Esophagus squamous epithelium (tissue), 5 donors: Measurements from ENCODE around the gene RFC4. TPM values are rescaled to one million over a fixed set of nuclear protein-coding genes. Genes with fewer than 3 reads are reported as not detected.

Source experiments
- DNase-seq: peaks from one replicate; lab custom pipeline; 2025; lab: John Stamatoyannopoulos, UW
- H3K27ac ChIP-seq, 4 donors: fragments of 200-600 bp; sonication (generic); one replicate each; pipeline ENCODE4 v1.5.1; 2016 to 2019; ENCODE audit warnings: mild to moderate bottlenecking in 1 of 4
- H3K27me3 ChIP-seq, 4 donors: fragments of 200-600 bp; sonication (generic); 1 replicate in 3 of 4; 2 replicates in 1 of 4; pipeline versions ENCODE4 v1.5.1 to v1.6.0; 2017 to 2021; ENCODE audit warnings: antibody characterized with exemption in 1 of 4
- H3K36me3 ChIP-seq, 3 donors: fragments of 200-600 bp; sonication (generic); one replicate each; pipeline ENCODE4 v1.5.1; 2016 to 2019
- H3K4me1 ChIP-seq, 3 donors: fragments of 200-600 bp; sonication (generic); one replicate each; pipeline ENCODE4 v1.5.1; 2017 to 2019
- H3K4me3 ChIP-seq, 4 donors: fragments of 200-600 bp; sonication (generic); 1 replicate in 3 of 4; 2 replicates in 1 of 4; pipeline ENCODE4 v1.5.1; 2016 to 2019; ENCODE audit warnings: mild to moderate bottlenecking in 2 of 4, moderate library complexity in 1 of 4
- H3K9me3 ChIP-seq, 3 donors: fragments of 200-600 bp; sonication (generic); one replicate each; pipeline ENCODE4 v1.5.1; 2016 to 2019
- CTCF ChIP-seq, 6 experiments: fragments of 450-650 bp in 4 of 6; fragments of 200-600 bp in 2 of 6; sonication (generic) in 2 of 6; IDR thresholded peaks; one replicate each; pipeline ENCODE4 v1.5.1; 2016 to 2019; ENCODE audit warnings: antibody characterized with exemption in 6 of 6, mild to moderate bottlenecking in 4 of 6, moderate library complexity in 4 of 6
- POLR2A ChIP-seq, 4 donors: fragments of 450-650 bp; IDR thresholded peaks; one replicate each; pipeline ENCODE4 v1.6.1; 2017; ENCODE audit warnings: antibody characterized with exemption in 4 of 4, mild to moderate bottlenecking in 4 of 4, moderate library complexity in 3 of 4
- WGBS, 2 donors: methylation state at CpG; one replicate each; pipeline ENCODE4 v1.1.5; 2018; 5-methylcytosine and 5-hydroxymethylcytosine counted together
- intact Hi-C: fragments of 100-400 bp; cut with DNase I; formaldehyde crosslinking; loops from one replicate; pipeline ENCODE4 v1.15.0; 2022
- total RNA-seq, 4 donors: library from RNA; depleted of rRNA; stranded (reverse); fragments of >200 nt; gene quantifications; one replicate each; pipeline ENCODE4 v1.1.0, GENCODE V29; 2016
- donor health status: DM: yes; HTN: yes; CAD: no.

The RFC4 gene
- total RNA-seq, 4 donors from 2014 or later: 6.6 to 23.5 (median 15.9) TPM

GRCh38 chr3:186783058-186783730 lies 23.1 kb downstream of the RFC4 start, which contains the start of gene EIF4A2:
EIF4A2 (plus strand) TSS chr3:186783577; CDS start chr3:186783611, 34 bp downstream.
- 0% methylated on average over 6 to 15 of the region's 60 CpGs for WGBS, 2 donors
- Histone ChIP-seq H3K9me3 (no peaks in the 10 kb centered on the region), H3K36me3 (peaks cover 0 to 41% (median 27%) of the 10 kb centered on the region in 3 donors), H3K4me3 (peak within 1 kb of the TSS; percentile 77 to 98 (median 90)), H3K4me1 (peaks cover 22 to 49% (median 33%) of the 10 kb centered on the region in 3 donors), H3K27me3 (no peaks in the 10 kb centered on the region), H3K27ac (peak within 1 kb of the TSS; percentile 97 to 100 (median 98))
- intact Hi-C loops: no loop called here
- peak in 3 of 4 donors; percentile 61 to 97 (median 68) for TF ChIP-seq POLR2A (IDR thresholded peaks at IDR 0.05)
- TF ChIP-seq CTCF (IDR thresholded peaks at IDR 0.05): peak in 3 of 6 experiments; percentile 3 to 31 (median 23)
- DNase-seq: peak; percentile 57

- intact Hi-C loops: no loop called here
- Histone ChIP-seq H3K27me3 (no peaks in the 10 kb centered on the region), H3K36me3 (peaks cover 0 to 35% (median 27%) of the 10 kb centered on the region in 3 donors), H3K9me3 (no peaks in the 10 kb centered on the region), H3K4me3 (peak overlapping the region; percentile 77 to 98 (median 90)), H3K4me1 (peaks cover 22 to 43% (median 28%) of the 10 kb centered on the region in 3 donors), H3K27ac (peak overlapping the region; percentile 97 to 100 (median 98))
- no peak for DNase-seq
- TF ChIP-seq CTCF (IDR thresholded peaks at IDR 0.05) (no peak), POLR2A (IDR thresholded peaks at IDR 0.05) (no peak)
- WGBS, 2 donors: 4% methylated on average over 17 to 20 of the region's 21 CpGs
Observed at GRCh38 chr3:186782542-186783057, 23.7 kb downstream of the RFC4 start.

GRCh38 chr3:186779204-186779603 lies 27.1 kb downstream of the RFC4 start:
- no peak for TF ChIP-seq POLR2A (IDR thresholded peaks at IDR 0.05)
- TF ChIP-seq CTCF (IDR thresholded peaks at IDR 0.05): no peak
- peaks cover 0 to 12% (median 0%) of the 10 kb centered on the region in 3 donors for H3K4me1 ChIP-seq
- no peak for DNase-seq
- WGBS, 2 donors: 92 to 94% methylated on average over 5 of the region's 5 CpGs
- H3K27ac ChIP-seq: no peak overlapping the region
- H3K9me3 ChIP-seq: no peaks in the 10 kb centered on the region
- H3K27me3 ChIP-seq: no peaks in the 10 kb centered on the region
- intact Hi-C loops: no loop called here
- no peak overlapping the region for H3K4me3 ChIP-seq
- H3K36me3 ChIP-seq: peaks cover 0 to 2% (median 0%) of the 10 kb centered on the region in 3 donors

- no peak for DNase-seq
- Histone ChIP-seq H3K36me3 (no peaks in the 10 kb centered on the region), H3K4me3 (no peak overlapping the region), H3K27me3 (peaks cover 0 to 9% (median 0%) of the 10 kb centered on the region in 4 donors), H3K27ac (no peak overlapping the region), H3K4me1 (peaks cover 0 to 15% (median 4%) of the 10 kb centered on the region in 3 donors), H3K9me3 (no peaks in the 10 kb centered on the region)
- intact Hi-C loops: no loop called here
- 67 to 73% methylated on average over 7 of the region's 8 CpGs for WGBS, 2 donors
- no peak for TF ChIP-seq POLR2A (IDR thresholded peaks at IDR 0.05)
Observed at GRCh38 chr3:186775999-186776398, 30.3 kb downstream of the RFC4 start.

- Histone ChIP-seq H3K4me3 (peak overlapping the region; percentile 22 to 68 (median 48)), H3K36me3 (no peaks in the 10 kb centered on the region), H3K27me3 (peaks cover 0 to 9% (median 0%) of the 10 kb centered on the region in 4 donors), H3K9me3 (no peaks in the 10 kb centered on the region), H3K4me1 (peaks cover 0 to 15% (median 4%) of the 10 kb centered on the region in 3 donors), H3K27ac (peak overlapping the region in 3 of 4 donors; percentile 48 to 66 (median 59))
- 9 to 17% methylated on average over 16 to 19 of the region's 28 CpGs for WGBS, 2 donors
- intact Hi-C loops: no loop called here
- DNase-seq: peak; percentile 38
- TF ChIP-seq CTCF (IDR thresholded peaks at IDR 0.05) (no peak), POLR2A (IDR thresholded peaks at IDR 0.05) (peak in 1 of 4 donors; percentile 38)
Observed at GRCh38 chr3:186772701-186773417, 33.4 kb downstream of the RFC4 start.
